ENCODE data around the gene SLC36A4.
"Not testable (repeated sequence)": the region's sequence is repeated elsewhere in the genome, so short reads cannot be mapped to it uniquely, and the experiment has no call there.

SLC36A4 gene

DNA sequence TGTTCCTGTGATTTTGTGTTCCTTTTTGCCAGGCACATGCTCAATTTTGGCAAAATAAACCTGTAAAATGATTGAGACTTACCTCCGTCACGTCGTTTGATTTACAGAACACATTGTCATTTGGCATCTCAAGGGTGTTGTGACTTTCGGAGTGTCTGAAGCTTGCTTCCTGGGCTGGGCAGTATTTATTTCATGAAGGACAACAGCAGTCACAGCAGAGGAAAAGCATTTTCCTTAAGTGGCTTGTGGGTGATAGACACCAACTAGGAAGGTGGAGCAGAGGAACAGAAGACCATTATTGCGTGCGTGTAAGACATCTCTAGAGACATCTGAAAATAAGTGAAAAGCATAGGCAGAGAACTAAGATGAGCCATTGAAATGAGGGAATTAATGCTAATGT is 80.2 kb downstream of the SLC36A4 start:
- no peak for DNase-seq

DNA sequence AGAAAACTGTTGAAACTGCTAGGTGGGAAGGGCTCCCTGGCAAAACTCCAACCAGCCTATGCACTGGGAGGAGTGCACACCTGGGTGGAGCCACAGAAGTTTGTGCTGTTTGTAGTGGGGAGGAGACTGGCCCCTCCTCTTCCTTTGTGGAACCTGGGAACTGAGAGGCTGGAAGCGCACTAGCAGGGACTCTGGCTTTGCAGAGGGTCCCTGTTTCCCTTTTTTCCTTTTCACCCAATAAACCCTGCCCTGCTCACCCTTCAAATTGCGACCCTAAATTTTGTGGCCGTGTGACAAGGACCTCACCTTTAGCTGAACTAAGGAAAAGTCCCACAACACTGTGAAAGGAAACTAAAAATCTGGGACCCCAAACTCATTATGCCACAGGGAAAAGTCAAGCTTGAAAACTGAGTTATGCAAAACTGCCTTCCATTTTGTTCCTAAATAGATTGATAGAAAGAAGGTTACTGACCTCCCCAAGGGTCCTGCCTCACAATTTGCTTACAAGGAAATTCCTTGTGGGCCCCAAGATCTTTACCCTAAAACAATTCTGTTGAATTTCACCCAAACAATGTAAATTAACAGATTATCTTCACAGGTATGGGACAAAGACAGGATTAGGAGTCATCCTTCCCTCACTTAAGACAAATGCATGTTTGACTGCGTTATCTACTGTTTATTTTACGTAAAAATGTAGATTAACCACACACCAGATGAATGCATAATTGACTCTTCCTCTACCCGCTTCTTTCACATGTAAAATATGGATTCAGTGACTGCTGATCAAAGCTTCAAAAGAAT is 81.0 kb downstream of the SLC36A4 start:
- no peak for DNase-seq

DNA sequence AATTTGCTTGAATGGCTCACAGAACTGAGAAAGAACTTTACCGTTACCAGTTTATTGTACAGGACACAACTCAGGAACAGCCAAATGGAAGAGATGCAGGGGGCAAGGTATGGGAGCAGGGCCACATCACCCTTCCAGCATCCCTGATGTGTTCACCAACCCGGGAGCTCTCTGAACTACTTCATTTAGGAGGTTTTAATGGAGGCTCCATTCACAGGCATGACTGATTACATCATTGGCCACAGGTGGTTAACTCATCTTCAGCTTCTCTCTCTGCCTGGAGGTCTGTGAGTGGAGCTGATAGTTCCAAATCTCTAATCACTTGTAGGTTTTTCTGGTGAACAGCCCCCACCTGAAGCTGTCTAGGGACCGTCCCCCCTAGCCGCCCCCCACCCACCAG is 83.5 kb downstream of the SLC36A4 start:
- no peak for DNase-seq

DNA sequence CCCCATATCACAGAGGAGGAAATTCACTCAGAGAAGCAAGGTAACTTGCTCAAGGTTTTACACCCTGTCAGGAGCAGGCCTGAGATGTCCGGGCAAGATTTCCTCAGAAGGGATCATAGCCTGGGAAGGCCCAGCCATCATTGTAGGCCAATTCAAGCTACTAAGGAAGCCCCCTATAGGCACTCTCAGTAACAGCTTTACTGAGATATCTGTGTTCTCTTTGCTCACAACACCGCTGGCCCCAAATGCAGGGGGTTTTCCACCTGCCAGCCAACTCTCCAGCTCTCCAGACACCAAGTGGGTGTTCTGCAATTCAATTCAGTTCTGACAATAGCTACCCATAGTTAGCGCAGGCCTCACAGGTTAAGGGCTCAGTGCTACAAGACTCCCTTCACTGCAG is 84.0 kb downstream of the SLC36A4 start:
- no peak for DNase-seq

DNA sequence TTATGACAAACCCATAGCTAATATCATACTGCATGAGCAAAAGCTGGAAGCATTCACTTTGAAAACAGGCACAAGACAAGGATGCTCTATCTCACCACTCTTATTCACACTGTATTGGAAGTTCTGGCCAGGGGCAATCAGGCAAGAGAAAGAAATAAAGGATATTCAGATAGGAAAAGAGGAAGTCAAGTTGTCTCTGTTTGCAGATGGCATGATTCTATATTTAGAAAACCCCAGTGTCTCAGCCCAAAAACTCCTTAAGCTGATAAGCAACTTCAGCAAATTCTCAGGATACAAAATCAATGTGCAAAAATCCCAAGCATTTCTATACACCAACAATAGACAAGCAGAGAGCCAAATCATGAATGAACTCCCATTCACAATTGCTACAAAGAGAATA is 86.6 kb downstream of the SLC36A4 start:
- DNase-seq = not testable (repeated sequence)

DNA sequence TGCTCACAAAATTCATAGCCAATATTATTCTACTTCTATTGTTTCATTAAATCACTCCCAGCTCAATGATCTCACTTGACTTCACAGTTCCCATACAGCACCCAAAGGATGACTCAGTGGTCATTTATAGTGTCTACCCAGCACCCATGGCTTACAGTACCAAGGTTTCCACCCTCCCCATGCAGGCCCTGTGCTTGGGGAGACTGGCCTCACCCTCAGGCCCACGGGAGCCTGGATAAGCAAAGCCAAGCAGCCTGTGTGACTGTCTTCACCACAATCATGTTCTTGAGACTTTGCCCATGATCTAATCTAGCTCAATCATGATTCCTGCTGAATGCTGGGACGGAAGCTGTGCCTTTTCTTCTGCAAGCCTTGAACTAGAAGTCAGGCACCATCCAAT is 97.6 kb downstream of the SLC36A4 start:
- DNase-seq = no peak

DNA sequence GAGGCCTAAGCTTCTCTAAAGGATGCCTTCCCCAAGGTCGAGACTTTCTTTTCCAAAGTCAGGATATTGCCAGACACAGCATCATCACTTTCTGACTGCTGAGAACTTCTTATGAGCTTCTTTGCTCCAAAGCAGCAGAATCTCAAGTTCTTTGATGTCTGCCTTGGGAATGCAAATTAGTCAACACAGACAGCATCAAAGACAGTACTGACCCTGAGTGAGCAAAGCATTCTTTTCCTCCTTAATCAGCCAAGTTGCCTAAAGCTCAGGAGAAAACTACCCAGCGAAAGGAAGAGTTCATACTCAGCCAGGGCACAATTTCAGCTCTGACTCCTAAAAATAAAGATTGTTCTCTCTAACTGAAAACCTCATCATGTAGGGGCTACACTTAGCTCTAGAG is 98.0 kb downstream of the SLC36A4 start:
- no peak for DNase-seq

Measured in NCI-H446 (cell line).